Testis (tissue), 3 donors: ENCODE results near the gene SLC25A25. TPM values are rescaled to one million over a fixed set of nuclear protein-coding genes. Genes with fewer than 3 reads are reported as not detected.

Source experiments
- DNase-seq: peaks from one replicate; pipeline ENCODE4 v3.0.0-alpha.2; 2019
- H3K27ac ChIP-seq, 2 donors: fragments of 200-600 bp; sonication (generic); one replicate each; pipeline ENCODE4 v1.5.1; 2019
- H3K27me3 ChIP-seq: fragments of 200-600 bp; sonication (generic); one replicate; pipeline ENCODE4 v1.5.1; 2019
- H3K36me3 ChIP-seq: fragments of 200-600 bp; sonication (generic); one replicate; pipeline ENCODE4 v1.5.1; 2017; ENCODE audit warnings: low read depth; ENCODE audit errors: missing control alignments
- H3K4me1 ChIP-seq: fragments of 200-600 bp; sonication (generic); one replicate; pipeline ENCODE4 v1.5.1; 2019
- H3K4me3 ChIP-seq, 2 donors: fragments of 200-600 bp; sonication (generic); one replicate each; pipeline ENCODE4 v1.5.1; 2017 to 2019
- H3K9me3 ChIP-seq: fragments of 200-600 bp; sonication (generic); one replicate; pipeline ENCODE4 v1.5.1; 2017
- CTCF ChIP-seq, 3 experiments: fragments of 450-650 bp in 2 of 3; fragments of 200-600 bp in 1 of 3; sonication (generic) in 1 of 3; IDR thresholded peaks; one replicate each; pipeline ENCODE4 v1.5.1; 2016 to 2019; ENCODE audit warnings: antibody characterized with exemption in 3 of 3, mild to moderate bottlenecking in 2 of 3, moderate library complexity in 1 of 3
- POLR2A ChIP-seq: fragments of 450-650 bp; IDR thresholded peaks from one replicate; pipeline ENCODE4 v1.6.1; 2017; ENCODE audit warnings: antibody characterized with exemption, mild to moderate bottlenecking, moderate library complexity
- WGBS, 2 donors: methylation state at CpG; one replicate each; pipeline ENCODE4 v1.1.5; 2018; 5-methylcytosine and 5-hydroxymethylcytosine counted together
- intact Hi-C: fragments of 100-400 bp; cut with DNase I; formaldehyde crosslinking; loops from one replicate; pipeline ENCODE4 v1.15.1; 2023; ENCODE audit warnings: low total_unique reads
- polyA plus RNA-seq: library from polyadenylated mRNA; stranded (reverse); fragments of 350-450 nt; fragmentation: Illumina TruSeq; extraction: RNeasy Lipid Tissue Mini Kit (QIAGEN cat#74804); gene quantifications from one replicate; pipeline ENCODE4 v1.2.3, GENCODE V29; 2014; ENCODE audit warnings: low read depth, low replicate concordance; ENCODE audit not compliant: insufficient read depth
- total RNA-seq, 2 donors: library from RNA; depleted of rRNA; stranded (reverse); fragments of >200 nt; gene quantifications; one replicate each; pipeline ENCODE4 v1.2.3, GENCODE V29; 2016

The SLC25A25 gene
- total and polyA plus RNA-seq, 3 donors from 2014 or later: 15.0 to 21.1 (median 19.1) TPM

GRCh38 chr9:128072144-128073021 lies 4.4 kb downstream of the SLC25A25 start:
- 23 to 25% methylated on average over 5 of the region's 5 CpGs for WGBS, 2 donors
- intact Hi-C loops: no loop called here
- Histone ChIP-seq H3K27ac (peak overlapping the region; percentile 75 to 81), H3K4me1 (peaks cover 32% of the 10 kb centered on the region), H3K36me3 (no peaks in the 10 kb centered on the region), H3K4me3 (no peak overlapping the region), H3K9me3 (no peaks in the 10 kb centered on the region), H3K27me3 (no peaks in the 10 kb centered on the region)
- TF ChIP-seq POLR2A (no peak), CTCF (IDR thresholded peaks at IDR 0.05) (no peak)
- DNase-seq: peak; percentile 86

DNA sequence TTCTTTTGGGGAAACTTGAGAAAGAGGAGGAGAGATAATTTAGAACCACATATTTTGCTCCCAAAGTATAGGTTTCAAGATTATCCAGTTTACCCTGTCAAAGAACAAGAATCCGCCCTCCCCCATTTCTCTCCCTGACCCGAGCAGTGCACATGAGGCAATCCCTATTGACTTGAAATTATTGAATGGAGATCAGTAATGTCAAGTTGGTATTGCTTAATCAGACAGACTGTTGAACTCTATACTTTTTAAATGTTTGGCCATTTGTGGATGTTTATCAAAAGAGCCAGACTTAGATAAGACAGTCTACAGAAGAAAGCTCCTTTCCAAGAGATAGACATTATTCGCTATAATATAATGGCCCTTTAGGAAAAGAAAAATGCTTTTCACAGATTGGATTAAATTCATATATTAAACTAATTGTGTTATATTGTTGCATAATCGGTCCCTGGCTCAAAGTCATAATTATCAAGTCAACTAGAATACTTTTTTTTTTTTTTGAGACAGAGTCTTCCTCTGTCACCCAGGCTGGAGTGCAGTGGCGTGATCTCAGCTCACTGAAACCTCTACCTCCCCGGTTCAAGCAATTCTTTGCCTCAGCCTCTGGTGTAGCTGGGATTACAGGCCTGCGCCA lies 5.3 kb downstream of the SLC25A25 start:
- intact Hi-C loops: no loop called here
- Histone ChIP-seq H3K4me1 (peaks cover 38% of the 10 kb centered on the region), H3K27me3 (no peaks in the 10 kb centered on the region), H3K27ac (peak overlapping the region; percentile 75 to 81), H3K9me3 (no peaks in the 10 kb centered on the region), H3K36me3 (no peaks in the 10 kb centered on the region), H3K4me3 (no peak overlapping the region)
- no peak for DNase-seq
- WGBS, 2 donors: 64 to 68% methylated on average over 7 of the region's 7 CpGs
- no peak for TF ChIP-seq CTCF (IDR thresholded peaks at IDR 0.05)
- no peak for TF ChIP-seq POLR2A

GRCh38 chr9:128077847-128078503 lies 9.9 kb downstream of the SLC25A25 start:
- Histone ChIP-seq H3K36me3 (no peaks in the 10 kb centered on the region), H3K27ac (peak overlapping the region; percentile 22 to 65), H3K4me1 (peaks cover 47% of the 10 kb centered on the region), H3K4me3 (no peak overlapping the region), H3K27me3 (no peaks in the 10 kb centered on the region), H3K9me3 (no peaks in the 10 kb centered on the region)
- TF ChIP-seq POLR2A: no peak
- TF ChIP-seq CTCF (IDR thresholded peaks at IDR 0.05): no peak
- 78% methylated on average over 7 of the region's 7 CpGs for WGBS, 2 donors
- intact Hi-C loops: no loop called here
- DNase-seq: no peak

DNA sequence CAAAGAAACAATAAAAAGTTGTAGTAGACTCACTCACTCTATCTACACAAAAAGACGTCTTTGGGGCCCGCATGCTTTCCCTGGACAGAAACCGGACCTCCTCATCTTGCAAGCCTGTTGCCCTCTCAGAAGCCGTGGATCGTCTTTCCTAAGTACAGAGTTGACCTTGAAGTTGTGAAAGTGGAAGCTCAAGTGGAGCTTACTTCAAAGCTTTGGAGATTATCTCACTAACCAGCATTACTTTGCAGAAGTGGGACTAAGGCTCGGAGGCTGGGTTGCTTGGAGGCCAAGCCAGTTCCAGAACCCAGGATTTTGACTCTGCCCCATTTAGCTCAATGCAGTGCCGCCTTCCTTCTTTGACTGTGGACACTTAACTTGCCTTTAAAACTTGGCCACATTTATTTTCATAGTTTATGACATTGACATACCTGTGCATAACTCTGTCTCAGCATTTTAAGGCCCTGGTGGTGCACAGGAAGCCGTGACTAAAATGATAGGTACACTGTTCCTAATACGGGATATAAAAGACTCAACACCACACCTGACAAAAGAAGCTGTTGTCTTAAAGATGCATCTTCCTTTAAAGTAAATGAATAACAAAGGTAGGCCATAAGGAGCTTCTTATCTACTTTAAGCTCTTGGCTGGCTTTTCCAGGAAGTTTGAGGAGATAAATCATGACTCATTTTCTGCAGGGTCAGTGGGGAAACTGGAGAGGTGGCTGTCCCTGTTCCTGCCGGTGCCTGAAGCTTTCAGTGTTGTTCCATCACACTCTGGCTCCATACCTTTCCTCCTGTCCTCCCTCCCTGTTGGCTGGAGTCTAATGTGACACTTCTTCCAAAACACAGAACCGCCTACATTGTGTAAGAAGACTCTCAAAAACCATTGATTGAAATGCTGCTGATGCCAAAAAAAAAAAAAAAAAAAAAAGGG lies 10.7 kb downstream of the SLC25A25 start:
- WGBS, 2 donors: 33 to 51% methylated on average over 11 of the region's 11 CpGs
- peak overlapping the region; percentile 22 to 65 for H3K27ac ChIP-seq
- peaks cover 40% of the 10 kb centered on the region for H3K4me1 ChIP-seq
- H3K9me3 ChIP-seq: no peaks in the 10 kb centered on the region
- no peak overlapping the region for H3K4me3 ChIP-seq
- intact Hi-C loops: no loop called here
- H3K36me3 ChIP-seq: no peaks in the 10 kb centered on the region
- no peak for TF ChIP-seq POLR2A
- TF ChIP-seq CTCF (IDR thresholded peaks at IDR 0.05): no peak
- no peaks in the 10 kb centered on the region for H3K27me3 ChIP-seq
- no peak for DNase-seq
